ENCODE measurements around the gene CCDC191. TPM values are rescaled to one million over a fixed set of nuclear protein-coding genes. Genes with fewer than 3 reads are reported as not detected.

CCDC191 gene
- total RNA-seq, 3 donors from 2014 or later (not counting 1 experiment from before 2014, with no cell fraction given), result 5.5 to 6.4 (median 5.7) TPM

DNA sequence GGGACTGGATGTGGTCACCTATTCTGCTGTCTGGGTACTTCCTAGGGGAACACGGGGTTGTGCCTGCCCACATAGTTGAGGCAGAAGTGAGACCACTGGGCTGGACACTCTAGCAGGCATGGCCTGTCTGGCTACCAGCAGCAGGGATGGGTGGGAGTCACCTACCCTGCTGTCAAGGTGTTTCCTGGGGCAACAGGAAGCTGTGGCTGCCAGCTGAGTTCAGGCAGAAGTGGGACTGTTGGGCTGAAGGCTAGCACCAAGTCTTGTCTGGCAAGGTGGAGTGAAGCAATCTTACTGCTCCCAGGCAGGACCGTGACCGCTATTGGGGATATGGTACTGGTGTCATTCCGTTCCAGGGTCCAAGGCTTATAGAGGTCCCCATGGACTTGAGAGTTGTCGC is 128.8 kb downstream of the CCDC191 start:
- TF ChIP-seq, protein P1, sequence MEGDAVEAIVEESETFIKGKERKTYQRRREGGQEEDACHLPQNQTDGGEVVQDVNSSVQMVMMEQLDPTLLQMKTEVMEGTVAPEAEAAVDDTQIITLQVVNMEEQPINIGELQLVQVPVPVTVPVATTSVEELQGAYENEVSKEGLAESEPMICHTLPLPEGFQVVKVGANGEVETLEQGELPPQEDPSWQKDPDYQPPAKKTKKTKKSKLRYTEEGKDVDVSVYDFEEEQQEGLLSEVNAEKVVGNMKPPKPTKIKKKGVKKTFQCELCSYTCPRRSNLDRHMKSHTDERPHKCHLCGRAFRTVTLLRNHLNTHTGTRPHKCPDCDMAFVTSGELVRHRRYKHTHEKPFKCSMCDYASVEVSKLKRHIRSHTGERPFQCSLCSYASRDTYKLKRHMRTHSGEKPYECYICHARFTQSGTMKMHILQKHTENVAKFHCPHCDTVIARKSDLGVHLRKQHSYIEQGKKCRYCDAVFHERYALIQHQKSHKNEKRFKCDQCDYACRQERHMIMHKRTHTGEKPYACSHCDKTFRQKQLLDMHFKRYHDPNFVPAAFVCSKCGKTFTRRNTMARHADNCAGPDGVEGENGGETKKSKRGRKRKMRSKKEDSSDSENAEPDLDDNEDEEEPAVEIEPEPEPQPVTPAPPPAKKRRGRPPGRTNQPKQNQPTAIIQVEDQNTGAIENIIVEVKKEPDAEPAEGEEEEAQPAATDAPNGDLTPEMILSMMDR (IDR thresholded peaks at IDR 0.05), result no peak

DNA sequence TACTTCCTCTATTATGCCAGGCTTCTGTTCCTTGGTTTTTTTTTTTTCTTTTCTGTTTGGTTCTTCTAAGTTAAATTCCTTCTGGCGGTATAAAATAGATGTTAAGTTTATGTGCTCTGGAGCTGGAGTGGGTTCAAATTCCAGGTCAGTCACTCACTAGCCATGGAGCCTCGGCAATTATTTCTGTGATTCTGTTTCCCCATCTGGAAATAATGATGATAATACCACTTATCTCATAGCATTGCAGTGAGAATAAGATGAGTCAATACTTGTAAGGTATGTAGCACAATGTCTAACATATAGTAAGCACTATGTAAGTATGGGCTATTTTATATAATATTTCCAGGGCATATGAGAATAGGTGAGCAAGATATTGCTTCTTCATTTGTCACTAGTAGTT is 141.7 kb downstream of the CCDC191 start:
- no peaks in the 10 kb centered on the region for H3K9me3 Mint-ChIP-seq
- H3K27me3 ChIP-seq (ENCODE audit: control insufficient read depth, insufficient read depth, low read length), result no peaks in the 10 kb centered on the region
- no peaks in the 10 kb centered on the region for H3K9me3 ChIP-seq (ENCODE audit: control insufficient read depth, insufficient read depth, low read length)
- no peak overlapping the region for H3K27ac Mint-ChIP-seq
- no peaks in the 10 kb centered on the region for H3K36me3 Mint-ChIP-seq
- intact Hi-C loops (cut with micrococcal nuclease), result no loop called here
- DNase-seq, result no peak
- 100% methylated on average over 1 of the region's 2 CpGs for WGBS (ENCODE audit: insufficient coverage)
- H3K4me1 ChIP-seq (ENCODE audit: control insufficient read depth, insufficient read depth, low read length), result no peaks in the 10 kb centered on the region
- no peak overlapping the region for H3K4me3 ChIP-seq (ENCODE audit: low read length)
- H3K4me1 Mint-ChIP-seq, result peaks cover 8 to 9% of the 10 kb centered on the region in 2 donors
- no peak overlapping the region for H3K4me3 Mint-ChIP-seq
- H3K36me3 ChIP-seq (ENCODE audit: control insufficient read depth, insufficient read depth, low read length), result no peaks in the 10 kb centered on the region
- no peaks in the 10 kb centered on the region for H3K27me3 Mint-ChIP-seq (ENCODE audit: low read depth in 2 of 2)
- H3K27ac ChIP-seq (ENCODE audit: low read length), result no peak overlapping the region
- ATAC-seq, result no peak
- TF ChIP-seq, protein P1 (IDR thresholded peaks at IDR 0.05), result no peak

More for the DNA sequence above, 128.8 kb downstream of the CCDC191 start:
- H3K4me1 Mint-ChIP-seq, result no peaks in the 10 kb centered on the region
- Histone ChIP-seq H3K27ac (ENCODE audit: low read length) (no peak overlapping the region), H3K36me3 (ENCODE audit: control insufficient read depth, insufficient read depth, low read length) (no peaks in the 10 kb centered on the region), H3K4me1 (ENCODE audit: control insufficient read depth, insufficient read depth, low read length) (no peaks in the 10 kb centered on the region), H3K27me3 (ENCODE audit: control insufficient read depth, insufficient read depth, low read length) (no peaks in the 10 kb centered on the region), H3K4me3 (ENCODE audit: low read length) (no peak overlapping the region), H3K9me3 (ENCODE audit: control insufficient read depth, insufficient read depth, low read length) (no peaks in the 10 kb centered on the region)
- H3K9me3 Mint-ChIP-seq, result peaks cover 6 to 11% of the 10 kb centered on the region in 2 donors
- no peak for DNase-seq
- H3K27me3 Mint-ChIP-seq (ENCODE audit: low read depth in 2 of 2), result peaks cover 16 to 22% of the 10 kb centered on the region in 2 donors
- H3K27ac Mint-ChIP-seq, result no peak overlapping the region
- intact Hi-C loops (cut with micrococcal nuclease), result no loop called here
- H3K36me3 Mint-ChIP-seq, result peaks cover 19% of the 10 kb centered on the region
- no peak overlapping the region for H3K4me3 Mint-ChIP-seq
- 19% methylated on average over 4 of the region's 5 CpGs for whole genome bisulfite sequencing (ENCODE audit: insufficient coverage)
- ATAC-seq, result no peak

Other genes with a start within 250 kb of the CCDC191 start
- gene GRAMD1C, start 217.7 kb downstream of the CCDC191 start, total RNA-seq, result 1 to 10 TPM; 2.7 to 3.9 (median 3.6) TPM
- gene ZDHHC23, start 108.5 kb downstream of the CCDC191 start, total RNA-seq, result 1 to 10 TPM; 2.5 to 4.7 (median 3.5) TPM
- 10 to 100 TPM; 30.1 to 33.4 (median 30.5) TPM for gene QTRT2, start 211 bp upstream of the CCDC191 start, total RNA-seq
- gene DRD3, start 122.5 kb upstream of the CCDC191 start, total RNA-seq, result not detected
- 1 to 10 TPM in 2 of 3 donors, under 1 TPM in 1; 0.48 to 2.3 (median 2.1) TPM for gene ZNF80, start 181.1 kb upstream of the CCDC191 start, total RNA-seq
- 10 to 100 TPM; 24.9 to 52.3 (median 43.9) TPM for gene TIGIT, start 237.5 kb upstream of the CCDC191 start, total RNA-seq